PC-3 (cell line): Measurements from ENCODE around the gene LHFPL6.

Experiments used
- CTCF ChIP-seq: fragments of 300-600 bp; sonication (generic); conservative IDR thresholded peaks from 2 replicates; pipeline ENCODE4 v1.5.1; 2017; ENCODE audit warnings: antibody characterized with exemption, low read depth, mild to moderate bottlenecking, low read length
- EZH2 ChIP-seq: fragments of 300-600 bp; sonication (generic); IDR thresholded peaks from one replicate; pipeline ENCODE4 v1.6.1; 2017; ENCODE audit warnings: antibody characterized with exemption, mild to moderate bottlenecking, low read length; ENCODE audit not compliant: unreplicated experiment

- TF ChIP-seq EZH2 (no peak), CTCF (no peak)
Measured at GRCh38 chr13:39468306-39468705, 134.7 kb downstream of the LHFPL6 start.
